Measurements from ENCODE around the gene NACA2. TPM values are rescaled to one million over a fixed set of nuclear protein-coding genes. Genes with fewer than 3 reads are reported as not detected.
"Not testable (repeated sequence)": the region's sequence is repeated elsewhere in the genome, so short reads cannot be mapped to it uniquely, and the experiment has no call there.

NACA2 gene
- total RNA-seq, 1 donor from 2014 or later, result not detected

DNA sequence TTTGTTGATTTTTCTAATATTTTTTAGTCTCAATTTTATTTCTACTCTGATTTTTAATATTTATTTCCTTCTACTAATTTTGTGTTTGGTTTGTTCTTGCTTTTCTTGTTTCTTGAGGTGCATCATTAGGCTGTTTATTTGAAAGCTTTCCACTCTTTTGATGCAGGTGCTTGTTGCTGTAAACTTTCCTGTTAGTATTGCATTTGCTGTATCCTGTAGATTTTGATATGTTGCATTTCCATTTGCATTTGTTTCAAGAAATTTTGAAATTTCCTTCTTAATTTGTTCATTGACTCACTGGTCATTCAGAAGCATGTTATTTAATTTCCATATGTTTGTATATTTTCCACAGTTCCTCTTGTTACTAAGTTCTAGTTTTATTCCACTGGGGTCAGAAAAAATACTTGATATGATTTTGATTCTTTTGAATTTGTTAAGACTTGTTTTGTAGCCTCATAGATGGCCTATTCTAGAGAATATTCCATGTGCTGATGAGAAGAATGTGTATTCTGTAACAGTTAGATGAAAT is 43.1 kb upstream of the NACA2 start:
- Histone ChIP-seq H3K36me3 (no peaks in the 10 kb centered on the region), H3K4me1 (no peaks in the 10 kb centered on the region), H3K27me3 (no peaks in the 10 kb centered on the region), H3K9me3 (peaks cover 0 to 14% of the 10 kb centered on the region in 2 donors), H3K27ac (no peak overlapping the region), H3K4me3 (no peak overlapping the region)
- DNase-seq (ENCODE audit: low spot score in 2 of 2), result no peak
- TF ChIP-seq, protein P1, sequence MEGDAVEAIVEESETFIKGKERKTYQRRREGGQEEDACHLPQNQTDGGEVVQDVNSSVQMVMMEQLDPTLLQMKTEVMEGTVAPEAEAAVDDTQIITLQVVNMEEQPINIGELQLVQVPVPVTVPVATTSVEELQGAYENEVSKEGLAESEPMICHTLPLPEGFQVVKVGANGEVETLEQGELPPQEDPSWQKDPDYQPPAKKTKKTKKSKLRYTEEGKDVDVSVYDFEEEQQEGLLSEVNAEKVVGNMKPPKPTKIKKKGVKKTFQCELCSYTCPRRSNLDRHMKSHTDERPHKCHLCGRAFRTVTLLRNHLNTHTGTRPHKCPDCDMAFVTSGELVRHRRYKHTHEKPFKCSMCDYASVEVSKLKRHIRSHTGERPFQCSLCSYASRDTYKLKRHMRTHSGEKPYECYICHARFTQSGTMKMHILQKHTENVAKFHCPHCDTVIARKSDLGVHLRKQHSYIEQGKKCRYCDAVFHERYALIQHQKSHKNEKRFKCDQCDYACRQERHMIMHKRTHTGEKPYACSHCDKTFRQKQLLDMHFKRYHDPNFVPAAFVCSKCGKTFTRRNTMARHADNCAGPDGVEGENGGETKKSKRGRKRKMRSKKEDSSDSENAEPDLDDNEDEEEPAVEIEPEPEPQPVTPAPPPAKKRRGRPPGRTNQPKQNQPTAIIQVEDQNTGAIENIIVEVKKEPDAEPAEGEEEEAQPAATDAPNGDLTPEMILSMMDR (IDR thresholded peaks at IDR 0.05), result no peak
- intact Hi-C loops (cut with DNase I), result no loop called here

DNA sequence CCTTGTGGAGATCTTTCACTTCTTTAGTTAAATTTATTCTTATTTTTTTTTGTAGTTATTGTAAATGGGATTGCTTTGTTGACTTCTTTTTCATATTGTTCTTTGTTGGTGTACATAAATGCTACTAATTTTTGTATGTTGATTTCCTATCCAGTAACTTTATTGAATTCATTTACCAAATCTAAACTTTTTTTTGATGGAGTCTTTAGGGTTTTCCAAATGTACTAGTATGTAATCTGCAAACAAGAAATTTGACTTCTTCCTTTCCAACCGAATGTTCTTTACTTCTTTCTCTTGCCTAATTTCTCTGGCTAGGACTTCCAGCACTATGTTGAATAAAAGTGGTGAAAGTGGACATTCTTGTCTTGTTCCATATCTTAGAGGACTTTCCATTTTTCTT is 41.8 kb upstream of the NACA2 start:
- TF ChIP-seq, protein P1 (IDR thresholded peaks at IDR 0.05), result no peak
- Histone ChIP-seq H3K27me3 (no peaks in the 10 kb centered on the region), H3K4me1 (no peaks in the 10 kb centered on the region), H3K9me3 (peaks cover 0 to 14% of the 10 kb centered on the region in 2 donors), H3K4me3 (no peak overlapping the region), H3K27ac (no peak overlapping the region), H3K36me3 (no peaks in the 10 kb centered on the region)
- intact Hi-C loops (cut with DNase I), result no loop called here
- no peak for DNase-seq (ENCODE audit: low spot score in 2 of 2)

DNA sequence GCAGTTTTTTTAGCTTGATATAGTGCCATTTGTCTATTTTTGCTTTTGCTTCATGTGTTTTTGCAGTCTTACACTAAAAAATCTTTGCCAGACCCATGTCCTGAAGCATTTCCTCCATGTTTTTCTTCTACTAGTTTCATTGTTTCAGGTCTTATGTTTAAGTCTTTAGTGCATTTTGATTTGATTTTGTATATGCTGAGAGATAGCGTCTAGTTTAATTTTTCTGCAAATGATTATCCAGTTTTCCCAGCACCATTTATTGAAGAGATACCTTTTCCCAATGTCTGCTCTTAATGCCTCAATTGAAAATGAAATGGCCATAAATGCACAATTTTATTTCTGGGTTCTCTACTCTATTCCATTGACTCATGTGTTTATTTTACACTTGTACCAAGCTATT is 40.8 kb upstream of the NACA2 start:
- Histone ChIP-seq H3K27ac (no peak overlapping the region), H3K4me3 (no peak overlapping the region), H3K36me3 (no peaks in the 10 kb centered on the region), H3K4me1 (no peaks in the 10 kb centered on the region), H3K27me3 (no peaks in the 10 kb centered on the region), H3K9me3 (peaks cover 0 to 14% of the 10 kb centered on the region in 2 donors)
- intact Hi-C loops (cut with DNase I), result no loop called here
- no peak for DNase-seq (ENCODE audit: low spot score in 2 of 2)
- TF ChIP-seq, protein P1 (IDR thresholded peaks at IDR 0.05), result no peak

DNA sequence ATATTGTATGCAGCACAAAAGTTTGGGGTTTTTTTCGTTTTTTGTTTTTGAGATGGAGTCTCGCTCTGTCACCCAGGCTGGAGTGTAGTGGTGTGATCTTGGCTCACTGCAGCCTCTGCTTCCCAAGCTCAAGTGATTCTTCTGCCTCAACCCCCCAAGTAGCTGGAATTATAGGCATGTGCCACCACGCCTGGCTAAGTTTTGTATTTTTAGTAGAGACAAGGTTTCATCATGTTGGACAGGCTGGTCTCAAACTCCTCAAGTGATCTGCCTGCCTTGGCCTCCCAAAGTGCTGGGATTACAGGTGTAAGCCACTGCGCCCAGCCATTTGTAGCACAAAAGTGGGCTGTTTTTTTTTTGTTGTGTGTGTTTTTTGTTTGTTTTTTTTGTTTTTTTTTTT is 37.1 kb upstream of the NACA2 start:
- not testable (repeated sequence) for H3K27ac ChIP-seq; H3K36me3 ChIP-seq; DNase-seq (ENCODE audit: low spot score in 2 of 2)

DNA sequence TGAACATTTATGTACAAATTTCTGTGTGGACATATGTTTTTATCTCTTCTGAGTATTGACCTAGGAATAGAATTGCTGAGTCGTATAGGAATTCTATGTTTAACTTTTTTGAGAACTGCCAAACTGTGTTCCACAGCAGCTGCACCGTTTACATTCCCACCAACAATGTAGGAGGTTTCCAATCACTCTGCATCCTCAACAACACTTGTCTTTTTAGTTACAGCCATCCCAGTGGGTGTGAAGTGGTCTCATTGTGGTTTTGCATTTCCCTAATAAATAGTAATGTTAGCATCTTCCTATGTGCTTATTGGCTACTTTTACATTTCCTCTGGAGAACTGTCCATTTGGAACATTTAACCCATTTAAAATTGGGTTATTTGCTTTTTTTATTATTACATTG is 36.6 kb upstream of the NACA2 start:
- intact Hi-C loops (cut with DNase I), result no loop called here
- TF ChIP-seq, protein P1 (IDR thresholded peaks at IDR 0.05), result no peak
- no peak for DNase-seq (ENCODE audit: low spot score in 2 of 2)

More for the DNA sequence above, 37.1 kb upstream of the NACA2 start:
- H3K4me1 ChIP-seq; H3K27me3 ChIP-seq; H3K9me3 ChIP-seq; H3K4me3 ChIP-seq; intact Hi-C loops (cut with DNase I): not testable (repeated sequence)

DNA sequence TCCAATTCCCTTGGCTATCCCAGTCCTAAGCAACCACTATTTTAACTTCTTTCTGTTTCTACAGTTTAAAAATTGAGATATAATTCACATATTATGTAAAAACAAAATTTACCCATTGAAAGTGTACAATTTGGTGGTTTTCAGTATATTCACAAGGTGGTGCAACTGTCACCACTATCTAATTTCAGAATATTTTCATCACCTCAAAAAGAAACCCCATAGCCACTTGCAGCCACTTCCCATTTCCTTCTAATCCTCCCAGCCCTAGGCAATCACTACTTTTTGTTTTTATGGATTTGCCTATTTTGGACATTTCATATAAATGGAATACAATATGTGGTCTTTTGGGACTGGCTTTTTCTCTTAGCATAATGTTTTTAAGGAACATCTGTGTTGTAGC is 36.1 kb upstream of the NACA2 start:
- Histone ChIP-seq H3K4me1 (no peaks in the 10 kb centered on the region), H3K27me3 (no peaks in the 10 kb centered on the region), H3K9me3 (no peaks in the 10 kb centered on the region), H3K27ac (no peak overlapping the region), H3K36me3 (no peaks in the 10 kb centered on the region), H3K4me3 (no peak overlapping the region)
- TF ChIP-seq, protein P1 (IDR thresholded peaks at IDR 0.05), result no peak
- intact Hi-C loops (cut with DNase I), result no loop called here
- no peak for DNase-seq (ENCODE audit: low spot score in 2 of 2)

More for the DNA sequence above, 36.6 kb upstream of the NACA2 start:
- H3K27ac ChIP-seq, result no peak overlapping the region
- no peak overlapping the region for H3K4me3 ChIP-seq
- no peaks in the 10 kb centered on the region for H3K4me1 ChIP-seq
- no peaks in the 10 kb centered on the region for H3K36me3 ChIP-seq
- H3K27me3 ChIP-seq, result no peaks in the 10 kb centered on the region
- no peaks in the 10 kb centered on the region for H3K9me3 ChIP-seq
